ENCODE measurements around the gene AKAP1. TPM values are rescaled to one million over a fixed set of nuclear protein-coding genes. Genes with fewer than 3 reads are reported as not detected.

Gene AKAP1
- total RNA-seq, 3 donors from 2014 or later = 38.1 to 87.7 (median 63.9) TPM

DNA sequence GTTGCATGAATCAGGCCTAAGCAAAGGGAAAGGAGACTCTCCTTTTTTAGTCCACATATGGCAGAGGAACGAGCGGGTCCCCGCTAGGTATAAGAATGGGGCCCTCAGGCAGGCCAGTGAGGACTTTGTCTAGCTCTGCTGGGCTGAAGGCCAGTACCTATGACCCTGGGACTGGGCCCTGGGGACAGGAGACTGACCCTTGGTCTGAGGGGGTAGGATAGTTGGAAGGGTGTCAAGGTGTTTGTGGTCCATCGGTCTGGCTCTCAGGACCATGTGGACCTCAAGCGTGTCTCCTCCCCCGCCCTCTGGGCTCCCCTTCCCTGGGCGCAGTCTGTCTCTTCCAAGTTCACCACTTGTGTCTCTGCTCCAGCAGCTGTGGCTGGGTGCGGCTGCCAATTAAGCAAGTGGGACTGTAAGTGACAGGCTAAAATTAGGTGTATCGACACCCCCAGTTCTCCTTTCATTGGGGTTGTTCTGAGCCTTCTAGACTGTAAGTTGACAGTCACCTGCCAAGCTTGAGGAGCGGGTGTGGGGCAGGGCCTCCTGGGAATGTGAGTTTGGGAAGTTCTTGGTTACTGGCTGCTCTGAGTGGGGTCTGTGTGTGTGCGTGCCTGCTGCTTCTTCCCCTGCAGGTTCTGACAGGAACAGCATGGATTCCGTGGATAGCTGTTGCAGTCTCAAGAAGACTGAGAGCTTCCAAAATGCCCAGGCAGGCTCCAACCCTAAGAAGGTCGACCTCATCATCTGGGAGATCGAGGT lies 24.5 kb downstream of the AKAP1 start:
- intact Hi-C loops (cut with DNase I; ENCODE audit: low total_unique reads) = no loop called here
- peak overlapping the region; percentile 78 to 87 for H3K27ac ChIP-seq
- peaks cover 0 to 31% of the 10 kb centered on the region in 2 donors for H3K4me1 ChIP-seq
- H3K9me3 ChIP-seq = no peaks in the 10 kb centered on the region
- peak in 1 of 2 donors; percentile 86 for DNase-seq (ENCODE audit: low spot score in 2 of 2)
- TF ChIP-seq POLR2AphosphoS5 (IDR thresholded peaks at IDR 0.05) = no peak
- TF ChIP-seq POLR2A (IDR thresholded peaks at IDR 0.05) = no peak
- TF ChIP-seq, protein P1, sequence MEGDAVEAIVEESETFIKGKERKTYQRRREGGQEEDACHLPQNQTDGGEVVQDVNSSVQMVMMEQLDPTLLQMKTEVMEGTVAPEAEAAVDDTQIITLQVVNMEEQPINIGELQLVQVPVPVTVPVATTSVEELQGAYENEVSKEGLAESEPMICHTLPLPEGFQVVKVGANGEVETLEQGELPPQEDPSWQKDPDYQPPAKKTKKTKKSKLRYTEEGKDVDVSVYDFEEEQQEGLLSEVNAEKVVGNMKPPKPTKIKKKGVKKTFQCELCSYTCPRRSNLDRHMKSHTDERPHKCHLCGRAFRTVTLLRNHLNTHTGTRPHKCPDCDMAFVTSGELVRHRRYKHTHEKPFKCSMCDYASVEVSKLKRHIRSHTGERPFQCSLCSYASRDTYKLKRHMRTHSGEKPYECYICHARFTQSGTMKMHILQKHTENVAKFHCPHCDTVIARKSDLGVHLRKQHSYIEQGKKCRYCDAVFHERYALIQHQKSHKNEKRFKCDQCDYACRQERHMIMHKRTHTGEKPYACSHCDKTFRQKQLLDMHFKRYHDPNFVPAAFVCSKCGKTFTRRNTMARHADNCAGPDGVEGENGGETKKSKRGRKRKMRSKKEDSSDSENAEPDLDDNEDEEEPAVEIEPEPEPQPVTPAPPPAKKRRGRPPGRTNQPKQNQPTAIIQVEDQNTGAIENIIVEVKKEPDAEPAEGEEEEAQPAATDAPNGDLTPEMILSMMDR (IDR thresholded peaks at IDR 0.05) = peak; percentile 25 to 61 (median 38)
- H3K36me3 ChIP-seq = no peaks in the 10 kb centered on the region
- H3K27me3 ChIP-seq = no peaks in the 10 kb centered on the region
- peak overlapping the region in 1 of 3 donors; percentile 19 for H3K4me3 ChIP-seq

DNA sequence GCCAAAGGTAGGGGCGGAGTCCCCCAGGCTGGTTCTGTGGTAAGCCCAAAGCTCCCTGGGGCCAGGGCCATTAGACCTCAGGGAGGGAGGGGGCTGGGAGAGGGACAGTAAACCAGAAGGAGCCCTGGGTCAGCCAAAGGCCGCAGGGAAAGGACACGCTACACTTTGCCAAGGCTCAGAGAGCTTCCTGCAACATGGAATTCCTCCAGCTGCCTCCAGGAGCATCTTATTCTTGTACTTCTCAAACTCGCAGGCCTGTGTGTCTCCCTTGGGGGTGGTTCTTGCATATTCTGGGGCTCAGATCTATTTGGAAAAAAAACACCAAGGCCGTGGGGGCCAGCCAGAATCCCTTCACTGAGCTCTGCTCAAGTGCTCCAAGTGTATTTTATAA lies 25.1 kb downstream of the AKAP1 start:
- H3K9me3 ChIP-seq = no peaks in the 10 kb centered on the region
- peak overlapping the region in 1 of 3 donors; percentile 19 for H3K4me3 ChIP-seq
- intact Hi-C loops (cut with DNase I; ENCODE audit: low total_unique reads) = no loop called here
- H3K27ac ChIP-seq = peak overlapping the region; percentile 78 to 87
- H3K36me3 ChIP-seq = no peaks in the 10 kb centered on the region
- TF ChIP-seq POLR2A (IDR thresholded peaks at IDR 0.05) = no peak
- no peak for TF ChIP-seq POLR2AphosphoS5 (IDR thresholded peaks at IDR 0.05)
- TF ChIP-seq, protein P1 (IDR thresholded peaks at IDR 0.05) = no peak
- H3K4me1 ChIP-seq = peaks cover 0 to 31% of the 10 kb centered on the region in 2 donors
- DNase-seq (ENCODE audit: low spot score in 2 of 2) = no peak
- H3K27me3 ChIP-seq = no peaks in the 10 kb centered on the region

DNA sequence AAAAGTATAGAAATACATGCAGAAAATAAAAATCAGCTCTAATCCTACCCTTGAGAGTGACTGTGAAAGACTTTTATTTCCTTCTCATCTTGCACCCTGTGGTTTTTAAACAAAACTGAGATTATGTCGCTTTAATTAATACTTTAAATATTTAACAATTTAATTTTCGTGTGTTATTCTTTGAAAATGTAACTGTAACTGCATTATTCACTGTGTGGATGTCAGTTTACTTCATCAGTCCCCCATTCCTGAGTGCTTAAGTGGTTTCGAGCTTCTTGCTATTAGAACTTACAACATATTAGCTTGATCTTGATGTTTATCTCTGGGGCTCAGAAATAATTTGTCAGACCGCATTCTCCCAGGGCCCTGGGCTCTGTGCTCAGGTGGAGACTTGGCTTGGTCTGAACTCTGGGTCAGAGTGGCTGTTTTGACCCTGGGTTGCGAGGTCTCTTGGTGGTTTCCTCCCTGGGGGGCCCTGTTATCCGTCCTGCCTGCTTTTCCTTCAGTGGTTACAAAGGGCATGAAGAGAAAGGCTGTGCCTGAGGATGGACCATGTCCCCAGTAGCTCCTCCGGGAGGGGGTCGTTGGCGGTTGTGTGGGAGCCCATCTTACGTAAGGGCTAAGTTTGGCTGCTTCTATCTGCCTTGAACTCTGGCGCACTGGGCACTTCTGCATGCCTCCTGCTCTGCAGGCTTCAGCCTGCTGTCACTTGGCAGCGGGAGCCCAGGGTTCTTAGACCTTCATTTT lies 25.7 kb downstream of the AKAP1 start:
- TF ChIP-seq POLR2AphosphoS5 (IDR thresholded peaks at IDR 0.05) (no peak), POLR2A (IDR thresholded peaks at IDR 0.05) (no peak)
- TF ChIP-seq, protein P1 (IDR thresholded peaks at IDR 0.05) = no peak
- Histone ChIP-seq H3K27me3 (no peaks in the 10 kb centered on the region), H3K9me3 (no peaks in the 10 kb centered on the region), H3K4me3 (peak overlapping the region in 1 of 3 donors; percentile 14), H3K4me1 (peaks cover 0 to 31% of the 10 kb centered on the region in 2 donors), H3K36me3 (no peaks in the 10 kb centered on the region), H3K27ac (peak overlapping the region; percentile 78 to 87)
- intact Hi-C loops (cut with DNase I; ENCODE audit: low total_unique reads) = no loop called here
- no peak for DNase-seq (ENCODE audit: low spot score in 2 of 2)

DNA sequence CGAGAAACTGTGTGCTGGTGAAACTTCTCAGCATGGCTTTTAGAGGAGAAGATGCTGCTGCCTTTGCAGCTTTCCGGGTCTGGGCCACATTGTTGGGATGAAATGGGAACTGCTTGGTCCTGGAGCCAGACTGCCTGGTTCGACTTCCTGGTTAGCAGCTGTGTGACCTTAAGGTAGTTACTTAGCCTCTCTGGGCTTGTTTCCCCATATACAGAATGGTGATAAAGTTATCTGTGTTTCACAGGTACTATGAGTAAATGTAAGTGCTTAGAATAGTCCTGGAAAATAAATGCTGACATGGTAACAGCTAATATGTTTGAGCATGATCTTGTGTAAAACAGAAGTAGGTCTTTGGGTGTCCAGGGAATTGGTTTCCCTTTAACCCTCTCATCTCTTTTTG lies 26.3 kb downstream of the AKAP1 start:
- DNase-seq (ENCODE audit: low spot score in 2 of 2) = no peak
- peaks cover 0 to 30% of the 10 kb centered on the region in 2 donors for H3K4me1 ChIP-seq
- no peaks in the 10 kb centered on the region for H3K9me3 ChIP-seq
- H3K27ac ChIP-seq = peak overlapping the region; percentile 78 to 87
- intact Hi-C loops (cut with DNase I; ENCODE audit: low total_unique reads) = no loop called here
- H3K36me3 ChIP-seq = peaks cover 4% of the 10 kb centered on the region
- no peak for TF ChIP-seq POLR2AphosphoS5 (IDR thresholded peaks at IDR 0.05)
- no peak for TF ChIP-seq POLR2A (IDR thresholded peaks at IDR 0.05)
- TF ChIP-seq, protein P1 (IDR thresholded peaks at IDR 0.05) = no peak
- H3K4me3 ChIP-seq = no peak overlapping the region
- H3K27me3 ChIP-seq = no peaks in the 10 kb centered on the region

DNA sequence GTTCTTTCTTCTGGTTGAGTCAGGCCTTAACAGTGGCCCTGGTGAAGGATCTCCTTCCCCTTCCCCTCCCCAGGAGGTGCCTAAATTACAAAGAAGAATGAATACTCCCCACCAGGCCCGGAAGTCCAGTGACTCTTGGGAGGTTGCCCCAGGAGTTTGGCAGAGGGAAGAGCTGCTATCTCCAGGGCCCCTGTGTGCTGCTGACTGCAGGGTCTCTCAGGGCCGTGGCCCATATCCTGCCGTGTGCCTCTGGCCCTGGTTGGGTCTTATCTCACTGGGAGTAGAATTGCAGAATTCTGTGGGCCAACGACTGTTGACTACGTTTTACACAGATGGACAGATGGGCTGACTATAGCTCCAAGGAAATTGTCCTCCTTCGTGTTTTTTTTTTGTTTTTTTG lies 28.0 kb downstream of the AKAP1 start:
- TF ChIP-seq, protein P1 (IDR thresholded peaks at IDR 0.05) = no peak
- TF ChIP-seq POLR2AphosphoS5 (IDR thresholded peaks at IDR 0.05) = no peak
- H3K27me3 ChIP-seq = no peaks in the 10 kb centered on the region
- H3K4me3 ChIP-seq = no peak overlapping the region
- peaks cover 11% of the 10 kb centered on the region for H3K36me3 ChIP-seq
- peaks cover 0 to 15% of the 10 kb centered on the region in 2 donors for H3K4me1 ChIP-seq
- intact Hi-C loops (cut with DNase I; ENCODE audit: low total_unique reads) = no loop called here
- DNase-seq (ENCODE audit: low spot score in 2 of 2) = no peak
- peak overlapping the region in 1 of 2 donors; percentile 78 for H3K27ac ChIP-seq
- H3K9me3 ChIP-seq = no peaks in the 10 kb centered on the region
